HG03442 (cell line): ENCODE results near the gene PSMB1.

ENCODE experiments used
- ATAC-seq: cut with Tn5 transposase; IDR thresholded peaks from one replicate; pipeline ENCODE4 v1.9.1; 2021; ENCODE audit warnings: mild to moderate bottlenecking, moderate library complexity; ENCODE audit not compliant: unreplicated experiment

The PSMB1 gene

DNA sequence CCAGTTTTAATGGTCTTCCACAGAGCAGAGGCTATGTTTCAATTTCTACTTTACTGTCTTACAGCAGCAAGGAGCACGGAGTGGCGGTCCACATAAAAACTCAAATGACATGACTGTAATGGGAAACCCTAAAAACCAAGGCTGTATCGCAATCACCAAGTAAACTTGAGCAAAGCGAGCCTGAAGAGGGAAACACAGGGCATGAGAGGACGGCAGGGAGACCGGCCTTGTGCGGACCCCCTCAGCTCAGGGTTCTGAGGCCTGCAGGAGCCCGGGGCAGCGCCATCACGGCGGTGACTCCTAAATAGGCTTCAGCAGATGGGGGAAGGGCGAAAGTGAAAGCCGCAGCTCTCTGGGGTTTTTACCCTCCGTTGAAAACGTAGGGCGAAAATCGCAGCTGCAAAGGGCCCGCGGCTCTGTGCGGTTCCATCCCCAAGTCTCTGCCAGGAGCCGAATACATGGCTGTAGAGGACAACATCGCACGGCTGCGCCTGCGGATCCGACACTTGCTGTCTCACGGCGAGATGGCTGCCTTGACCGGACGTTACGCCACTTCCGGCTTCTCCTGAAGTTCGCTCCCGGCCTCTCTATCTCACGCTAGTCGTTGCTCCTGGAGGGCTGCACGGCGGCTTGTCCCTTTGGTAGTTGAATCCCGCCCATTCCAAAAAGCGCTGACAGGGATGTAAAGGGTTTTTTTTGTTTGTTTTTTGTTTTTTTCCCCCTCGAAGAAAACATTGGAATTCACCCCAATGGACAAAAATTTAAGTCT is at the start of gene PSMB1:
TSS of gene PSMB1 (minus strand) at position 543 of the 769 bp plus-strand sequence. CDS start at position 478, 65 bp downstream.
- ATAC-seq, result peak; percentile 48

GRCh38 chr6:170597278-170597677 is 44.2 kb upstream of the PSMB1 start:
- ATAC-seq, result no peak

- ATAC-seq, result no peak
Observed at GRCh38 chr6:170596426-170596825, 43.3 kb upstream of the PSMB1 start.

DNA sequence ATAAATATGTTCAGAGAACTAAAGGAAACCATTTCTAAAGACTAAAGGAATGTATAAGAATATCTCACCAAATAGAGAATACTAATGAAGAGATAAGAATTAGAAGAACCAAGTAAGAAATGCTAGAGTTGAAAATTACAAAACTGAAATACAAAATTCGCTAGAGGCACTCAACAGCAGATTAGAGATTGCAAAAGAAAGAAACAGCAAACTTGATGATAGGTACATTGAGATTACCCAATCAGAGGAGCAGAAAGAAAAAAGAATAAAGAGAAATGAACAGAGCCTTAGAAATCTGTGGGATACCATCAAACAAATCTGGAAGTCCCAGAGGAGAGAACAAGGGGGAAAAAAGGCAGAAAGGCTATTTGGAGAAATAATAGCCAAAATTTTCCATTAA is 37.6 kb upstream of the PSMB1 start:
- ATAC-seq, result no peak

GRCh38 chr6:170584954-170585498 is 31.9 kb upstream of the PSMB1 start:
- peak; percentile 27 for ATAC-seq

- ATAC-seq, result peak; percentile 96
Observed at GRCh38 chr6:170584181-170584953, 31.3 kb upstream of the PSMB1 start, which contains the start of gene PDCD2. PDCD2 (minus strand) TSS chr6:170584637; CDS start chr6:170584581, 56 bp downstream.

- no peak for ATAC-seq
Observed at GRCh38 chr6:170583756-170584180, 30.7 kb upstream of the PSMB1 start.

DNA sequence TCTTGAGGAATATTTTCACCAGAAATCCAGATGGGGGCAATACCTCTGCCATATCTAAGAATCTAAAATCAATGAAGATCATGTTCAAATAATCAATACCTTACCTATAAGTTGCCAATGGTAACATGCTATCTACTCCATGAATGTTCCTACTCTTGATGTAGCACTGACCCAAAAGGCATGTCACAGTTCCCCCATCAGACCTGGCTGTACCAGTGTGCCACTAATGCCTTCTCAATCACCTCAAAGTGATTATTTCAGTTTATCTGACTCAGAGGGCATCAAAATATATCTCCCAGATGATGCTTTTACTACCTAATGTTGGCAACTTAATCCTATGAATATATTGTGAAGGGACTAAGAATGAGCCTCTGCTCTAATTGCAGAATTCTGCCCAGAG is 25.8 kb upstream of the PSMB1 start:
- ATAC-seq, result no peak

- no peak for ATAC-seq
Observed at GRCh38 chr6:170575250-170575649, 22.1 kb upstream of the PSMB1 start.

DNA sequence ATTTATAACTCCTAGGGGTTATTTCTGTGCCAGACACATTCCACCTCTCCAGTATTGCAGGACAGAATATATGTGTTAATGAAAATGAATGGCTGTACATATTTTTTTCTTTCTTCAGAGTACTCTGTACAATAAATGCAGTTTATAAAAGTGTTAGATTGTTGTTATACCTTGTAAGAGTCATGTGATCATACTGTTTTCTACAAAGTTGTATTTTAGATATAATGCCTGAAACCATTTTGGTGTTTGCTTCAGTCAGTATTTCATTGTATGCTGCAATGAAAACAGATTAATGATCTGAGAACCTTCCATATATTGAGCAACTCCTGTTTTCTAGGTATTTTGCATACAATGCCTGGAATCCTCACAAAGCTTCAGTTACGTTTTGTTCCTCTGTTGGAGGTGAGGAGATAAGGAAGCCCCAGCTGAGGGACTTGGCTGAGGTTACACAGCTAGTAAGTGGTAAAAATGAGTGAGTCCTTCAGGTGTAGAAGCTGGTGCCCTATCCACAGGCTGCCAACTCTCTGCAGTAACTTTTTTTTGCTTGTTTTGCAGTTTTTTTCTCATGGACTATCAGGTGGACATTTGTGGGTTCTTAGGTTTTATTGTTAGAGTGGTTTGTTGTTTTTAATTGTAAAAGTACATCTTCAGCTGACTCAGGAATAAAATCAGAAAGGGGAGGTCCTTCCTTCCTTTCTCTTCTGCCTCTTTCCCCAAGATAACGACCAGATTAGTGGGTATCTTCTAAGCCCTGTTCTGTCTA is 19.8 kb upstream of the PSMB1 start:
- no peak for ATAC-seq

- no peak for ATAC-seq
Observed at GRCh38 chr6:170564936-170565530, 11.9 kb upstream of the PSMB1 start.

DNA sequence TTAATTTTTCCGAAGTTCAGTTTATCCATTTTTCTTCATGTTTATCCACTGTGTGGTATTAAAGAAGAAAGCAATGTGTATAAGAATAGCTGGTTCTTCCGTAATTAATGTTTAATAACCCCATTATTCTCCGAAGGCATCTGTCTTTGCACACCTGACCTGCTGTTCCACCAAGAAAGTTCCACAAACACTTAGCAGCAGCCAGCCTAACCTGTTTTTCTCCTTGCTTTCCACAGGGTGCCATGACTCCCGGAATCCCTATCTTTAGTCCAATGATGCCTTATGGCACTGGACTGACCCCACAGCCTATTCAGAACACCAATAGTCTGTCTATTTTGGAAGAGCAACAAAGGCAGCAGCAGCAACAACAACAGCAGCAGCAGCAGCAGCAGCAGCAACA is 8.4 kb upstream of the PSMB1 start:
- no peak for ATAC-seq

- no peak for ATAC-seq
Observed at GRCh38 chr6:170555305-170555704, 2.2 kb upstream of the PSMB1 start.

DNA sequence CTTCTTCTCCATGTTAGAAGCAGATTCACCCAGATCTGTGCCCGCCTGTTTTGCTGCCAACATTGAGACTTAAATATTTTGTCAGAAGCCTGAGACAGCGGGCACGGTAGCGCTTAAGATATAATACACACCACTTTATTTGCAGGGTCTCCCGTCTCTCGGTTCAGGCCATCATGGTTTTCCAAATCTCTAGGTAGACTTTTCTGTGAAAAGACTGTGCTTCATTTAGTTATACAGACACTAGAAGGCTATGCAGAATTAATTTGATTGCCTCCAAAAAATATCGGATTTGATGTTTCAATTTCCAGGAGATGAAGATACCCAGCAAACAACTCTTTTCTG is 1.7 kb upstream of the PSMB1 start:
- no peak for ATAC-seq

- peak; percentile 96 for ATAC-seq
Observed at GRCh38 chr6:170554013-170554795, 1.1 kb upstream of the PSMB1 start, which contains the start of gene TBP. TBP (plus strand) TSS chr6:170554369; CDS start chr6:170557030, 2,661 bp downstream.

GRCh38 chr6:170553534-170554012 is 466 bp upstream of the PSMB1 start:
- ATAC-seq, result peak; percentile 19

DNA sequence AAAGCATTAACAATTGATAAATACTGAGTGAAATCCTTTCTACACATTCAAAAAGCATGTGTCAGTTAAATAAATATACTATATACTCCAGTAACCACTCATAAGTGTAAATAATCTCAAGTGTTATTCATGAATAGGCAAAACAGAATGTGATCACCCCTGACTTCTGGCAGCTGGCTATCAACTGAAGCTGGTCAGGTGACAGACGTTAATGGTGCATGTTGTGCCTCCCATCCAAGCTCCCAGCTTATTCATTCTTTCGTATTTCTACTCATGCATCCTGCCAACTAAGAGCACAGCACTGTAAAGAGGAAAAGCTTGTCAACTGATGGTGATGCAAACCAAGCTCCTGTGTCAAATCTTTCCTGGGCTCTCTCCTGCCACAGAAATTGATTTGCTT is 7.7 kb downstream of the PSMB1 start:
- no peak for ATAC-seq

DNA sequence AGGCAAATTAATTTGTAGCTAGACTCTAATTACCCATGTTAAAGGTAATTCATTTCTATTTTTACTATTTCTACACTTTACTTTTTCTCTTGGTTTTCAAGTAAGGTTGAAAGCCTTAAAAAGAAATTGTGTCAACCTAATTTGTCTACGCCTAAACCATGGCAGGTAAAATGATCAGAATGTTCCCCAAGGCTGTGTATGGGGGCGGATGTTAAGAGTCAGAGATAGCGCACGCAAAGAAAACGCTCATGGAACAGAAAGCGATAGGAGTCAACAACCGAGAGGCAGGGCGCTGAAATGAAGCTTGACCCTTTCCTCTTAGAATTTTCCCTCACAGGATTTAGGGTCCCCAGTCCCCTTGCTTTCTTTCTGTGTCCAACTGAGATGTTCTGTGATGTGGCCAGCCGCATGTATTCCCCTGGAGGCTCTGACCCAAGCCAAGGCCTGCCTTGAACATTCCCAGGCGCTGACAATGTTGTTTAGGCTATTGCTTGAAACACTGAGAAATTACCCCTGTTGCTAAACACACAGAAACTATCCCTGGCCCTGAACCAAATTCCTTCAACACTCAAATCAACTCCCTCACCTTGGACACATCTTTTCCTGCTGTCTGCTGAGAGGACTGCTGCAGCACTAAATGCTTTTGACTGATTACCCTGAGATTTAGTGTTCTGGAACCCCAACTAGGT is 10.9 kb downstream of the PSMB1 start:
- no peak for ATAC-seq

- ATAC-seq, result no peak
Observed at GRCh38 chr6:170537329-170537728, 15.8 kb downstream of the PSMB1 start.
